Right lobe of liver (tissue), 4 donors: Measurements from ENCODE around the gene CNTNAP3B.
"Not testable (repeated sequence)": the region's sequence is repeated elsewhere in the genome, so short reads cannot be mapped to it uniquely, and the experiment has no call there.

Experiments used
- CTCF ChIP-seq, 4 donors: fragments of 200-600 bp in 3 of 4; fragments of 450-650 bp in 1 of 4; IDR thresholded peaks; one replicate each; pipeline versions ENCODE4 v1.5.1 to v1.8.0; 2016 to 2022; ENCODE audit warnings: antibody characterized with exemption in 4 of 4, mild to moderate bottlenecking in 2 of 4
- POLR2A ChIP-seq: fragments of 450-650 bp; IDR thresholded peaks from one replicate; pipeline ENCODE4 v1.6.1; 2017; ENCODE audit warnings: antibody characterized with exemption, mild to moderate bottlenecking
- donor health status: DM: no; HTN: no; CAD: no.
- donor health status: DM: no; HTN: no; CAD: no.
- donor health status: DM: no; HTN: yes; CAD: no.

DNA sequence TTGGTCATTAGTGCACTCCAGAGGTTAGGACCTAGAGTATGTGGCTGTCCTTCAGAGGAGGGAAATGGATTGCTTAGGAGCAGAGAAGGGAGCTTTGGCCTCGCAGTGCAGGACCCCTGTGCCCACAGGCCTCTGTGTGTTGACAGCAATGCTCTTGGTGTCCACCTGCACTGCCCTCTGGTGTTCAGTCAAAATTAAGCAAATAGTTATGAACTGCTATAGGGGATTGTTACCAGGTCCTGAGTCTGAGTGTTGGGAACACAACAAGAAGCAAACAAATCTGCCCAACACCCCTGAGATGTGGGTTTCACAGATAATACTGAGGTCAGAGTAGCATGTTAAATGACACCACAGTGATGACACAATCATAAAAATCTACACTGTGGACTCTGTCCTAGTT is 31.1 kb upstream of the CNTNAP3B start:
- not testable (repeated sequence) for TF ChIP-seq POLR2A
- TF ChIP-seq CTCF (IDR thresholded peaks at IDR 0.05): peak in 3 of 4 donors; percentile 3 to 15 (median 8)
